HEK293 (cell line): Measurements from ENCODE around the gene IQSEC1.

Experiments used
- SETDB1 ChIP-seq: IDR thresholded peaks from one replicate; pipeline ENCODE4 v1.6.1; 2017; ENCODE audit warnings: mild to moderate bottlenecking, low read length, moderate library complexity, mixed read lengths; ENCODE audit not compliant: insufficient read length
- TRIM28 ChIP-seq: IDR thresholded peaks from 2 replicates; pipeline ENCODE4 v1.6.1; 2011; ENCODE audit warnings: low read length, control low read depth, borderline replicate concordance
- YY1 ChIP-seq: fragments of 450-650 bp; formaldehyde crosslinking; IDR thresholded peaks from 2 replicates; pipeline ENCODE4 v1.5.1; 2018; ENCODE audit warnings: missing biosample characterization, missing genetic modification characterization
- ZNF114 ChIP-seq: fragments of 450-650 bp; formaldehyde crosslinking; IDR thresholded peaks from 2 replicates; pipeline ENCODE4 v1.5.0; 2017; ENCODE audit warnings: missing biosample characterization, missing genetic modification characterization
- ZNF292 ChIP-seq: fragments of 450-650 bp; formaldehyde crosslinking; IDR thresholded peaks from 2 replicates; pipeline ENCODE4 v1.5.1; 2016; ENCODE audit warnings: low read depth, missing biosample characterization, missing genetic modification characterization, borderline replicate concordance
- ZNF37A ChIP-seq: fragments of 450-650 bp; IDR thresholded peaks from 2 replicates; pipeline ENCODE4 v1.5.1; 2018; ENCODE audit warnings: missing biosample characterization, missing genetic modification characterization
- ZNF473 ChIP-seq: fragments of 450-650 bp; formaldehyde crosslinking; IDR thresholded peaks from 2 replicates; pipeline ENCODE4 v1.5.1; 2017; ENCODE audit warnings: missing biosample characterization, missing genetic modification characterization
- ZNF747 ChIP-seq: fragments of 450-650 bp; formaldehyde crosslinking; IDR thresholded peaks from 2 replicates; pipeline ENCODE4 v1.5.1; 2016; ENCODE audit warnings: missing biosample characterization, missing genetic modification characterization
- TF ChIP-seq, protein P1 (sequence below): fragments of 450-650 bp; formaldehyde crosslinking; IDR thresholded peaks from 2 replicates; pipeline ENCODE4 v1.5.1; 2016; ENCODE audit warnings: missing biosample characterization, missing genetic modification characterization
- TF ChIP-seq, protein P2 (sequence below): fragments of 450-650 bp; formaldehyde crosslinking; conservative IDR thresholded peaks from 2 replicates; pipeline ENCODE4 v1.5.1; 2016; ENCODE audit warnings: low read depth, missing biosample characterization, missing genetic modification characterization
- TF ChIP-seq, protein P3 (sequence below): fragments of 450-650 bp; formaldehyde crosslinking; IDR thresholded peaks from 2 replicates; pipeline ENCODE4 v1.5.1; 2016; ENCODE audit warnings: missing biosample characterization, missing genetic modification characterization, low read depth
- TF ChIP-seq, protein P4 (sequence below): fragments of 450-650 bp; formaldehyde crosslinking; IDR thresholded peaks from 2 replicates; pipeline ENCODE4 v1.5.1; 2017; ENCODE audit warnings: missing biosample characterization, missing genetic modification characterization
- TF ChIP-seq, protein P5 (sequence below): fragments of 450-650 bp; formaldehyde crosslinking; IDR thresholded peaks from 2 replicates; pipeline ENCODE4 v1.5.1; 2016; ENCODE audit warnings: missing biosample characterization, missing genetic modification characterization
- TF ChIP-seq, protein P6 (sequence below): fragments of 450-650 bp; formaldehyde crosslinking; IDR thresholded peaks from 2 replicates; pipeline ENCODE4 v1.5.1; 2016; ENCODE audit warnings: missing biosample characterization, missing genetic modification characterization

DNA sequence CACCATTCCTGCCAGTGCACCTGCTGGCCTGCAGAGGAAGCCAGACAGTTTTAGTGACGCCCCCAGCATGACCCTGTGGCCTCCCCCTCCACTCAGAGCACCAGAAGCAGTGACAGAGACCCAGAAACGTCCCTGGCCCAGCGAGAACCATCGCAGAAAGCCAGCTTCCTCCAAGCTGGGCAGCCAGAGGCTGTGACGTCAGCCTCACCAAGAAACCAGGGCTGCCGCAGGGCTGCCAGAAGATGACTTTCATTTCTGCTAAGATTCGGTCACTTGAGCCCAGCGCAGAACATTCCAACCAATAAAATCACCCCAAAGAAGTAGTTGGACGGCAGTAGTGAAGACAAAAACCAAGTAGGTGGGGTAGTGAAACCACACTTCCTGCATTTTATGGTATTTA, 202.3 kb downstream of the IQSEC1 start:
- TF ChIP-seq ZNF37A (tag by site-specific recombination) (no peak), ZNF473 (no peak), ZNF747 (no peak), YY1 (no peak), ZNF292 (tag by site-specific recombination) (no peak), SETDB1 (no peak), ZNF114 (tag by site-specific recombination) (no peak), TRIM28 (no peak)
- TF ChIP-seq, protein P1, sequence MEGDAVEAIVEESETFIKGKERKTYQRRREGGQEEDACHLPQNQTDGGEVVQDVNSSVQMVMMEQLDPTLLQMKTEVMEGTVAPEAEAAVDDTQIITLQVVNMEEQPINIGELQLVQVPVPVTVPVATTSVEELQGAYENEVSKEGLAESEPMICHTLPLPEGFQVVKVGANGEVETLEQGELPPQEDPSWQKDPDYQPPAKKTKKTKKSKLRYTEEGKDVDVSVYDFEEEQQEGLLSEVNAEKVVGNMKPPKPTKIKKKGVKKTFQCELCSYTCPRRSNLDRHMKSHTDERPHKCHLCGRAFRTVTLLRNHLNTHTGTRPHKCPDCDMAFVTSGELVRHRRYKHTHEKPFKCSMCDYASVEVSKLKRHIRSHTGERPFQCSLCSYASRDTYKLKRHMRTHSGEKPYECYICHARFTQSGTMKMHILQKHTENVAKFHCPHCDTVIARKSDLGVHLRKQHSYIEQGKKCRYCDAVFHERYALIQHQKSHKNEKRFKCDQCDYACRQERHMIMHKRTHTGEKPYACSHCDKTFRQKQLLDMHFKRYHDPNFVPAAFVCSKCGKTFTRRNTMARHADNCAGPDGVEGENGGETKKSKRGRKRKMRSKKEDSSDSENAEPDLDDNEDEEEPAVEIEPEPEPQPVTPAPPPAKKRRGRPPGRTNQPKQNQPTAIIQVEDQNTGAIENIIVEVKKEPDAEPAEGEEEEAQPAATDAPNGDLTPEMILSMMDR (tag by site-specific recombination) = no peak
- TF ChIP-seq, protein P2, sequence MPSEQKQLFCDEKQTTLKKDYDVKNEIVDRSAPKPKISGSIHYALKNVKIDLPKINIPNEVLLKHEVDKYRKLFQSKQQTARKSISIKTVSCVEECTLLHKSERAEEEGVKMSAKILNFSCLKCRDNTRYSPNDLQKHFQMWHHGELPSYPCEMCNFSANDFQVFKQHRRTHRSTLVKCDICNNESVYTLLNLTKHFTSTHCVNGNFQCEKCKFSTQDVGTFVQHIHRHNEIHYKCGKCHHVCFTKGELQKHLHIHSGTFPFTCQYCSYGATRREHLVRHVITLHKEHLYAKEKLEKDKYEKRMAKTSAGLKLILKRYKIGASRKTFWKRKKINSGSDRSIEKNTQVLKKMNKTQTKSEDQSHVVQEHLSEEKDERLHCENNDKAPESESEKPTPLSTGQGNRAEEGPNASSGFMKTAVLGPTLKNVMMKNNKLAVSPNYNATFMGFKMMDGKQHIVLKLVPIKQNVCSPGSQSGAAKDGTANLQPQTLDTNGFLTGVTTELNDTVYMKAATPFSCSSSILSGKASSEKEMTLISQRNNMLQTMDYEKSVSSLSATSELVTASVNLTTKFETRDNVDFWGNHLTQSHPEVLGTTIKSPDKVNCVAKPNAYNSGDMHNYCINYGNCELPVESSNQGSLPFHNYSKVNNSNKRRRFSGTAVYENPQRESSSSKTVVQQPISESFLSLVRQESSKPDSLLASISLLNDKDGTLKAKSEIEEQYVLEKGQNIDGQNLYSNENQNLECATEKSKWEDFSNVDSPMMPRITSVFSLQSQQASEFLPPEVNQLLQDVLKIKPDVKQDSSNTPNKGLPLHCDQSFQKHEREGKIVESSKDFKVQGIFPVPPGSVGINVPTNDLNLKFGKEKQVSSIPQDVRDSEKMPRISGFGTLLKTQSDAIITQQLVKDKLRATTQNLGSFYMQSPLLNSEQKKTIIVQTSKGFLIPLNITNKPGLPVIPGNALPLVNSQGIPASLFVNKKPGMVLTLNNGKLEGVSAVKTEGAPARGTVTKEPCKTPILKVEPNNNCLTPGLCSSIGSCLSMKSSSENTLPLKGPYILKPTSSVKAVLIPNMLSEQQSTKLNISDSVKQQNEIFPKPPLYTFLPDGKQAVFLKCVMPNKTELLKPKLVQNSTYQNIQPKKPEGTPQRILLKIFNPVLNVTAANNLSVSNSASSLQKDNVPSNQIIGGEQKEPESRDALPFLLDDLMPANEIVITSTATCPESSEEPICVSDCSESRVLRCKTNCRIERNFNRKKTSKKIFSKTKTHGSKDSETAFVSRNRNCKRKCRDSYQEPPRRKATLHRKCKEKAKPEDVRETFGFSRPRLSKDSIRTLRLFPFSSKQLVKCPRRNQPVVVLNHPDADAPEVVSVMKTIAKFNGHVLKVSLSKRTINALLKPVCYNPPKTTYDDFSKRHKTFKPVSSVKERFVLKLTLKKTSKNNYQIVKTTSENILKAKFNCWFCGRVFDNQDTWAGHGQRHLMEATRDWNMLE (tag by site-specific recombination) = no peak
- TF ChIP-seq, protein P3, sequence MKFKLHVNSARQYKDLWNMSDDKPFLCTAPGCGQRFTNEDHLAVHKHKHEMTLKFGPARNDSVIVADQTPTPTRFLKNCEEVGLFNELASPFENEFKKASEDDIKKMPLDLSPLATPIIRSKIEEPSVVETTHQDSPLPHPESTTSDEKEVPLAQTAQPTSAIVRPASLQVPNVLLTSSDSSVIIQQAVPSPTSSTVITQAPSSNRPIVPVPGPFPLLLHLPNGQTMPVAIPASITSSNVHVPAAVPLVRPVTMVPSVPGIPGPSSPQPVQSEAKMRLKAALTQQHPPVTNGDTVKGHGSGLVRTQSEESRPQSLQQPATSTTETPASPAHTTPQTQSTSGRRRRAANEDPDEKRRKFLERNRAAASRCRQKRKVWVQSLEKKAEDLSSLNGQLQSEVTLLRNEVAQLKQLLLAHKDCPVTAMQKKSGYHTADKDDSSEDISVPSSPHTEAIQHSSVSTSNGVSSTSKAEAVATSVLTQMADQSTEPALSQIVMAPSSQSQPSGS (tag by site-specific recombination) = no peak
- TF ChIP-seq, protein P4, sequence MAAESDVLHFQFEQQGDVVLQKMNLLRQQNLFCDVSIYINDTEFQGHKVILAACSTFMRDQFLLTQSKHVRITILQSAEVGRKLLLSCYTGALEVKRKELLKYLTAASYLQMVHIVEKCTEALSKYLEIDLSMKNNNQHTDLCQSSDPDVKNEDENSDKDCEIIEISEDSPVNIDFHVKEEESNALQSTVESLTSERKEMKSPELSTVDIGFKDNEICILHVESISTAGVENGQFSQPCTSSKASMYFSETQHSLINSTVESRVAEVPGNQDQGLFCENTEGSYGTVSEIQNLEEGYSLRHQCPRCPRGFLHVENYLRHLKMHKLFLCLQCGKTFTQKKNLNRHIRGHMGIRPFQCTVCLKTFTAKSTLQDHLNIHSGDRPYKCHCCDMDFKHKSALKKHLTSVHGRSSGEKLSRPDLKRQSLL (tag by site-specific recombination) = no peak
- TF ChIP-seq, protein P5, sequence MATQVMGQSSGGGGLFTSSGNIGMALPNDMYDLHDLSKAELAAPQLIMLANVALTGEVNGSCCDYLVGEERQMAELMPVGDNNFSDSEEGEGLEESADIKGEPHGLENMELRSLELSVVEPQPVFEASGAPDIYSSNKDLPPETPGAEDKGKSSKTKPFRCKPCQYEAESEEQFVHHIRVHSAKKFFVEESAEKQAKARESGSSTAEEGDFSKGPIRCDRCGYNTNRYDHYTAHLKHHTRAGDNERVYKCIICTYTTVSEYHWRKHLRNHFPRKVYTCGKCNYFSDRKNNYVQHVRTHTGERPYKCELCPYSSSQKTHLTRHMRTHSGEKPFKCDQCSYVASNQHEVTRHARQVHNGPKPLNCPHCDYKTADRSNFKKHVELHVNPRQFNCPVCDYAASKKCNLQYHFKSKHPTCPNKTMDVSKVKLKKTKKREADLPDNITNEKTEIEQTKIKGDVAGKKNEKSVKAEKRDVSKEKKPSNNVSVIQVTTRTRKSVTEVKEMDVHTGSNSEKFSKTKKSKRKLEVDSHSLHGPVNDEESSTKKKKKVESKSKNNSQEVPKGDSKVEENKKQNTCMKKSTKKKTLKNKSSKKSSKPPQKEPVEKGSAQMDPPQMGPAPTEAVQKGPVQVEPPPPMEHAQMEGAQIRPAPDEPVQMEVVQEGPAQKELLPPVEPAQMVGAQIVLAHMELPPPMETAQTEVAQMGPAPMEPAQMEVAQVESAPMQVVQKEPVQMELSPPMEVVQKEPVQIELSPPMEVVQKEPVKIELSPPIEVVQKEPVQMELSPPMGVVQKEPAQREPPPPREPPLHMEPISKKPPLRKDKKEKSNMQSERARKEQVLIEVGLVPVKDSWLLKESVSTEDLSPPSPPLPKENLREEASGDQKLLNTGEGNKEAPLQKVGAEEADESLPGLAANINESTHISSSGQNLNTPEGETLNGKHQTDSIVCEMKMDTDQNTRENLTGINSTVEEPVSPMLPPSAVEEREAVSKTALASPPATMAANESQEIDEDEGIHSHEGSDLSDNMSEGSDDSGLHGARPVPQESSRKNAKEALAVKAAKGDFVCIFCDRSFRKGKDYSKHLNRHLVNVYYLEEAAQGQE (tag by site-specific recombination) = no peak
- TF ChIP-seq, protein P6, sequence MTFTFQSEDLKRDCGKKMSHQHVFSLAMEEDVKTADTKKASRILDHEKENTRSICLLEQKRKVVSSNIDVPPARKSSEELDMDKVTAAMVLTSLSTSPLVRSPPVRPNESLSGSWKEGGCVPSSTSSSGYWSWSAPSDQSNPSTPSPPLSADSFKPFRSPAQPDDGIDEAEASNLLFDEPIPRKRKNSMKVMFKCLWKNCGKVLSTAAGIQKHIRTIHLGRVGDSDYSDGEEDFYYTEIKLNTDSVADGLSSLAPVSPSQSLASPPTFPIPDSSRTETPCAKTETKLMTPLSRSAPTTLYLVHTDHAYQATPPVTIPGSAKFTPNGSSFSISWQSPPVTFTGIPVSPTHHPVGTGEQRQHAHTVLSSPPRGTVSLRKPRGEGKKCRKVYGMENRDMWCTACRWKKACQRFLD (tag by site-specific recombination) = no peak
